Progenitor cell of endocrine pancreas (in vitro differentiated cells): Measurements from ENCODE around the gene ANKUB1. TPM values are rescaled to one million over a fixed set of nuclear protein-coding genes. Genes with fewer than 3 reads are reported as not detected.

Experiments used
- DNase-seq: peaks from one replicate; pipeline ENCODE4 v3.0.0; 2021; ENCODE audit warnings: low spot score; ENCODE audit not compliant: unreplicated experiment
- H3K27ac Mint-ChIP-seq: 2 replicates; pipeline ENCODE4 v1.8.0; 2021; ENCODE audit warnings: mild to moderate bottlenecking, moderate library complexity, mixed read lengths
- H3K27me3 Mint-ChIP-seq: 2 replicates; pipeline ENCODE4 v1.8.0; 2021; ENCODE audit warnings: mixed read lengths
- H3K36me3 Mint-ChIP-seq: 2 replicates; pipeline ENCODE4 v1.8.0; 2022; ENCODE audit warnings: mixed read lengths; ENCODE audit not compliant: insufficient read depth
- H3K4me1 Mint-ChIP-seq: 2 replicates; pipeline ENCODE4 v1.8.0; 2021; ENCODE audit warnings: low read depth, mixed read lengths
- H3K4me3 Mint-ChIP-seq: 2 replicates; pipeline ENCODE4 v1.8.0; 2021; ENCODE audit warnings: low read depth, mild to moderate bottlenecking, moderate library complexity, mixed read lengths
- H3K9me3 Mint-ChIP-seq: 2 replicates; pipeline ENCODE4 v1.8.0; 2021; ENCODE audit warnings: low read depth, mixed read lengths
- total RNA-seq: library from RNA; stranded (reverse); gene quantifications from 2 replicates; pipeline ENCODE4 v1.2.1, GENCODE V29; 2021
- TF ChIP-seq, protein P1 (sequence below): fragments of 200-600 bp; sonication (generic); IDR thresholded peaks from one replicate; pipeline ENCODE4 v1.5.0; 2021; ENCODE audit warnings: antibody characterized with exemption, mild to moderate bottlenecking; ENCODE audit not compliant: unreplicated experiment

The ANKUB1 gene
- total RNA-seq, 1 donor from 2014 or later, result not detected

DNA sequence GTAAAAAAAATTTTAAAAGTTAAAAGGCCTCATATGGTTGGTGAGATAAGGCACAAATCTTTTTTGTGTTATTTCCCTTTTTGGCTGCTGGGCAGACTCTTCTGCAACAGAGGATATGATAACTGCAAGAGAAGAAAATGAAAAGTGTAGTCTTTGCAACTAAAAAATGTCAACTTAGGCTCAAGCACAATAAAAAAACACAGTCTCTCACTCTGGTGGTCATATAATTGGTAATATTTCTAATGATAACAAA is 55.5 kb downstream of the ANKUB1 start:
- Mint-ChIP-seq H3K27ac (no peak overlapping the region), H3K36me3 (peaks cover 8% of the 10 kb centered on the region), H3K4me3 (no peak overlapping the region), H3K4me1 (peaks cover 4% of the 10 kb centered on the region), H3K9me3 (no peaks in the 10 kb centered on the region), H3K27me3 (no peaks in the 10 kb centered on the region)
- TF ChIP-seq, protein P1, sequence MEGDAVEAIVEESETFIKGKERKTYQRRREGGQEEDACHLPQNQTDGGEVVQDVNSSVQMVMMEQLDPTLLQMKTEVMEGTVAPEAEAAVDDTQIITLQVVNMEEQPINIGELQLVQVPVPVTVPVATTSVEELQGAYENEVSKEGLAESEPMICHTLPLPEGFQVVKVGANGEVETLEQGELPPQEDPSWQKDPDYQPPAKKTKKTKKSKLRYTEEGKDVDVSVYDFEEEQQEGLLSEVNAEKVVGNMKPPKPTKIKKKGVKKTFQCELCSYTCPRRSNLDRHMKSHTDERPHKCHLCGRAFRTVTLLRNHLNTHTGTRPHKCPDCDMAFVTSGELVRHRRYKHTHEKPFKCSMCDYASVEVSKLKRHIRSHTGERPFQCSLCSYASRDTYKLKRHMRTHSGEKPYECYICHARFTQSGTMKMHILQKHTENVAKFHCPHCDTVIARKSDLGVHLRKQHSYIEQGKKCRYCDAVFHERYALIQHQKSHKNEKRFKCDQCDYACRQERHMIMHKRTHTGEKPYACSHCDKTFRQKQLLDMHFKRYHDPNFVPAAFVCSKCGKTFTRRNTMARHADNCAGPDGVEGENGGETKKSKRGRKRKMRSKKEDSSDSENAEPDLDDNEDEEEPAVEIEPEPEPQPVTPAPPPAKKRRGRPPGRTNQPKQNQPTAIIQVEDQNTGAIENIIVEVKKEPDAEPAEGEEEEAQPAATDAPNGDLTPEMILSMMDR, result no peak
- no peak for DNase-seq

DNA sequence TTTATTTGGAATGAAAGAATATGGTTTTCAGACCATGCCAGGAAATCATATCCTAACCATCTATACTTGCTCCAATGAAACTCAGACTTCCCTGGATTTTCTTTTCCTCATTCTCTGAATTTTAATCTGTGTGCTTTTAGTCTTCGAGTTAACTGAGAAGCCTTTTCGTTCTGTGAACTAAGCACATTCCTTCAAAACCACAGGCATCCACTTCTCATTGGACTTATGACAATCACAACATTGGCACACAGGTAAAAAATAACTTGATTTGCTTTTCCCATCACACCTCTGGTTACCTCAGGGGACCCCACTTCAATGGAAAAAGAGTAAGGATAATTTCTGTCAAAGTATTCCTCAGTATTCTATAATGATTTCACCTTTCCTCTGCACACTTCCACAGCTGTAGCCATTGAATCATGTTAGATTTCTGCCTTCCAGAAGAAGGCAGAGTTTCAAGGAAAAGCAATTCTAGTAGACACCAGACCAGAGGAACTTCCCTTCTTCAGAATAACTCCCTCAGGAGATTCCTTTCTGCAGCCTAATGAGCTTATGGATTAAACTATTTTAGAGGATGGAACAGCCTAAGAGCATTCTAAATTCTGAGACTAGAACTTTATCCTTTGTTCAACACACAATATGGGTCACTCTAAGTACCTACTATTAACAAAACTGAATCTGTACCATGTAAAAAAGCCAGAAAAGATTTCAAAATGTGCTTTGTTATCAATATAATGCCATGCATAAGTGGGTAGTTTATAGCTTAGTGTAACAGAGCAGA is 56.0 kb downstream of the ANKUB1 start:
- H3K4me1 Mint-ChIP-seq, result peaks cover 4% of the 10 kb centered on the region
- H3K27ac Mint-ChIP-seq, result no peak overlapping the region
- TF ChIP-seq, protein P1, result no peak

DNA sequence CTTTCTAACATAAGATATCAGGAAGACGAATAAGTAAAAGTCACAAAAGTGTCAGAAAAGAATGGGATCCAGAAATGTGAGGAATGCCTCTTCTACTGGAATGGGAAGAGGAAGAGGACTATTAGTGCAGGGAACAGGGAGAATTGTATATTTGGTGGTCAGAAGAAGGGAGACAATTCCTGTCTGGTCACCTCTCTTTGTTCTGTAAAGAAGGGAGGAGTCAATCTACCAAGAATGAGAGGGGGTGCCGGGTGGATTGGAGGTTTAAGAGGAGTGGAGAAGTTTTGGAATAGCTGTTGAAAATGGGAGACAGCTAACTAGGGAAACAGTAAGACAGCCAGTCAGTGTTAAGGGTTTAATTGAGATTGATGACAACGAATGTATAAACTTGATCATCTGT is 60.1 kb downstream of the ANKUB1 start:
- Mint-ChIP-seq H3K4me3 (no peak overlapping the region), H3K27me3 (no peaks in the 10 kb centered on the region), H3K4me1 (no peaks in the 10 kb centered on the region), H3K36me3 (no peaks in the 10 kb centered on the region), H3K9me3 (no peaks in the 10 kb centered on the region), H3K27ac (no peak overlapping the region)
- no peak for DNase-seq
- TF ChIP-seq, protein P1, result no peak

More for the DNA sequence above, 56.0 kb downstream of the ANKUB1 start:
- Mint-ChIP-seq H3K36me3 (peaks cover 4% of the 10 kb centered on the region), H3K4me3 (no peak overlapping the region), H3K9me3 (no peaks in the 10 kb centered on the region), H3K27me3 (no peaks in the 10 kb centered on the region)
- no peak for DNase-seq

DNA sequence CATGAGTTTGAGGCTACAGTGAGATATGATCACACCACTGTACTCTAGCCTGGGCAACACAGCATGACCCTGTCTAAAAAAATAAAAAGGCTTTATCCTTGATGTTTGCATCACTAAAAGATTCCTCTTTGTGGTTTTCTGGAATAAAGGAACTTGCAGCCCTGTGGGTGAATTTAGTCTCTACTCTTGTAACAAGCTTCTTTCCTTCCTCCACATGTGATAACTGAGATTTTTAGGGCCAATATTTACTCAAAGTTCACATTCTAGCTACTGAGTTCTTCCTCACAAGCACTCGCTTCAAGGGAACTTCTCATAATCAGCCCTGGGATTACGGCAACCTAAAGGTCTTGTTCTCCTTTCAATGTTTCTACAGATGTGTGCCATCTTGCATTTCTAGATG is 64.7 kb downstream of the ANKUB1 start:
- no peaks in the 10 kb centered on the region for H3K27me3 Mint-ChIP-seq
- H3K27ac Mint-ChIP-seq, result no peak overlapping the region
- no peaks in the 10 kb centered on the region for H3K9me3 Mint-ChIP-seq
- DNase-seq, result no peak
- TF ChIP-seq, protein P1, result no peak
- H3K4me3 Mint-ChIP-seq, result no peak overlapping the region
- no peaks in the 10 kb centered on the region for H3K36me3 Mint-ChIP-seq
- H3K4me1 Mint-ChIP-seq, result no peaks in the 10 kb centered on the region

DNA sequence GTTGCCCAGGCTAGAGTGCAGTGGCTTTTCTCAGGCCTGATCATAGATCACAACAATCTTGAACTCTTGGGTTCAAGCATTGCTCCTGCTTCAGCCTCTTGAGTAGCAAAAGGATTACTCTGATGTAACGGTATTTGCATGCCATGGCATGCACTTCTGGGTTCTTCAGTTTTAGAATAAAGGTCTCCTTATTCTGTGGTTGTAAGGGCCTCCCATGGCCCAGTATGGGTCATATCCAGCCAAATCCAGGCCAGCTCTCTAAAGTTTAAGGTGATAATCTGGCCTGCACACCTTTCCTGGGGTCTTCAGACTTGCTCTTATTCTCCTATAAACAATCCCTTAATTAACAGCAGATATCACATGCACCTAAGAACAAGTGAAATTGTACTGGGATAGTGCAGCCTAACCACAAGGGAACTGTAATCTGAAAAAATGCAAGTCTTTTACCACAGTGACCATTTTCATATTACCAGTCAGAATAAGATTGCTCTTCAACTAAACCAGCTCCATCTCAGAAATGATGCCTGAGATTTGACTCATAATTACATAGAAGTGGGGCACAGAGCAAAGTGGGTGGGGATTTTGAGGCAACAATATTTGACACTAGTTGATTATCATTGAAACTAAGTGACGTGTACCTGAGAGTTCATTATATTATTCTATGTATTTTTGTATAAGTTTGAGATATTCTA is 65.5 kb downstream of the ANKUB1 start:
- H3K27ac Mint-ChIP-seq, result no peak overlapping the region
- no peaks in the 10 kb centered on the region for H3K4me1 Mint-ChIP-seq
- TF ChIP-seq, protein P1, result no peak
- no peaks in the 10 kb centered on the region for H3K36me3 Mint-ChIP-seq
- no peaks in the 10 kb centered on the region for H3K27me3 Mint-ChIP-seq
- no peak overlapping the region for H3K4me3 Mint-ChIP-seq
- no peaks in the 10 kb centered on the region for H3K9me3 Mint-ChIP-seq
- no peak for DNase-seq
